Ovary (tissue), 3 donors: ENCODE data around the gene PLCB1.

Source experiments
- EP300 ChIP-seq: sonication (generic); formaldehyde crosslinking; IDR thresholded peaks from one replicate; pipeline ENCODE4 v1.6.1; 2017; ENCODE audit warnings: antibody characterized with exemption
- TF ChIP-seq, protein P1 (sequence below), 3 donors: fragments of 450-650 bp in 2 of 3; fragments of 200-600 bp in 1 of 3; IDR thresholded peaks; one replicate each; pipeline versions ENCODE4 v1.5.1 to v1.8.0; 2016 to 2022; ENCODE audit warnings: antibody characterized with exemption in 3 of 3, mild to moderate bottlenecking in 1 of 3
- donor health status: DM: no; HTN: no; CAD: no.

DNA sequence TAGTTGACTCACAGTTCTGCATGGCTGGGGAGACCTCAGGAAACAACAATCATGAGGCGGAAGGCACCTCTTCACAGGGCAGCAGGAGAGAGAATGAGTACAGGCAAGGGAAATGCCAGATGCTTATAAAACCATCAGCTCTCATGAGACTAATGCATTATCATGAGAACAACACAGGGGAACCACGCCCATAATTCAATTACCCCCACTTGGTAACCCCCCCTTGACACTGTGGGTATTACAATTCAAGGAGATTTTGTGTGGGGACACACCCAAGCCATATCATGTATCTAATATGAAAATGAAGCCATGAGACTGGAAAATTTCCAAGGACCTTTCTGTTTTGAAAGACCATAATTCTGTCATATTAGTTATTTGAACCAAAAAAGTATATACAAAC lies 594.4 kb downstream of the PLCB1 start:
- TF ChIP-seq, protein P1, sequence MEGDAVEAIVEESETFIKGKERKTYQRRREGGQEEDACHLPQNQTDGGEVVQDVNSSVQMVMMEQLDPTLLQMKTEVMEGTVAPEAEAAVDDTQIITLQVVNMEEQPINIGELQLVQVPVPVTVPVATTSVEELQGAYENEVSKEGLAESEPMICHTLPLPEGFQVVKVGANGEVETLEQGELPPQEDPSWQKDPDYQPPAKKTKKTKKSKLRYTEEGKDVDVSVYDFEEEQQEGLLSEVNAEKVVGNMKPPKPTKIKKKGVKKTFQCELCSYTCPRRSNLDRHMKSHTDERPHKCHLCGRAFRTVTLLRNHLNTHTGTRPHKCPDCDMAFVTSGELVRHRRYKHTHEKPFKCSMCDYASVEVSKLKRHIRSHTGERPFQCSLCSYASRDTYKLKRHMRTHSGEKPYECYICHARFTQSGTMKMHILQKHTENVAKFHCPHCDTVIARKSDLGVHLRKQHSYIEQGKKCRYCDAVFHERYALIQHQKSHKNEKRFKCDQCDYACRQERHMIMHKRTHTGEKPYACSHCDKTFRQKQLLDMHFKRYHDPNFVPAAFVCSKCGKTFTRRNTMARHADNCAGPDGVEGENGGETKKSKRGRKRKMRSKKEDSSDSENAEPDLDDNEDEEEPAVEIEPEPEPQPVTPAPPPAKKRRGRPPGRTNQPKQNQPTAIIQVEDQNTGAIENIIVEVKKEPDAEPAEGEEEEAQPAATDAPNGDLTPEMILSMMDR (IDR thresholded peaks at IDR 0.05) = no peak
- no peak for TF ChIP-seq EP300
